ENCODE data around the gene TTLL1.

Gene TTLL1

GRCh38 chr22:42992092-42992491 lies 97.1 kb downstream of the TTLL1 start:
- H3K4me1 ChIP-seq: no peaks in the 10 kb centered on the region
- no peak overlapping the region for H3K9ac ChIP-seq
- H2AFZ ChIP-seq: no peak overlapping the region
- no peak for TF ChIP-seq CTCF (IDR thresholded peaks at IDR 0.05)
- H3K27ac ChIP-seq: no peak overlapping the region
- no peaks in the 10 kb centered on the region for H3K36me3 ChIP-seq (ENCODE audit: control insufficient read depth, insufficient read depth, low read length)
- H3K79me2 ChIP-seq: peaks cover 14% of the 10 kb centered on the region
- H3K4me3 ChIP-seq (ENCODE audit: low read depth, low read length): no peak overlapping the region
- H3K4me2 ChIP-seq (ENCODE audit: low read length): no peak overlapping the region
- no peaks in the 10 kb centered on the region for H3K9me3 ChIP-seq (ENCODE audit: control insufficient read depth, low read length)
- no peaks in the 10 kb centered on the region for H3K27me3 ChIP-seq (ENCODE audit: control insufficient read depth, insufficient read depth, low read length)

GRCh38 chr22:42991010-42991651 lies 98.1 kb downstream of the TTLL1 start:
- Histone ChIP-seq H3K4me3 (ENCODE audit: low read depth, low read length) (no peak overlapping the region), H2AFZ (no peak overlapping the region), H3K9me3 (ENCODE audit: control insufficient read depth, low read length) (no peaks in the 10 kb centered on the region), H3K27me3 (ENCODE audit: control insufficient read depth, insufficient read depth, low read length) (no peaks in the 10 kb centered on the region), H3K4me2 (ENCODE audit: low read length) (no peak overlapping the region), H3K79me2 (peaks cover 17% of the 10 kb centered on the region), H3K36me3 (ENCODE audit: control insufficient read depth, insufficient read depth, low read length) (no peaks in the 10 kb centered on the region), H3K9ac (no peak overlapping the region), H3K4me1 (no peaks in the 10 kb centered on the region), H3K27ac (no peak overlapping the region)
- TF ChIP-seq CTCF (IDR thresholded peaks at IDR 0.05): no peak

GRCh38 chr22:42990131-42990838 lies 98.9 kb downstream of the TTLL1 start:
- Histone ChIP-seq H3K4me3 (ENCODE audit: low read depth, low read length) (no peak overlapping the region), H3K27ac (no peak overlapping the region), H3K27me3 (ENCODE audit: control insufficient read depth, insufficient read depth, low read length) (no peaks in the 10 kb centered on the region), H3K9me3 (ENCODE audit: control insufficient read depth, low read length) (no peaks in the 10 kb centered on the region), H2AFZ (no peak overlapping the region), H3K9ac (no peak overlapping the region), H3K4me1 (no peaks in the 10 kb centered on the region), H3K4me2 (ENCODE audit: low read length) (no peak overlapping the region), H3K36me3 (ENCODE audit: control insufficient read depth, insufficient read depth, low read length) (no peaks in the 10 kb centered on the region), H3K79me2 (peaks cover 17% of the 10 kb centered on the region)
- no peak for TF ChIP-seq CTCF (IDR thresholded peaks at IDR 0.05)
